CD4-positive, alpha-beta T cell treated with Interleukin-6 for 4 hours (primary cell): ENCODE data around the gene CDH15.
A peak's percentile ranks its signal among the peaks of the same experiment; 100 is the strongest.
"Not testable (repeated sequence)": the region's sequence is repeated elsewhere in the genome, so short reads cannot be mapped to it uniquely, and the experiment has no call there.

Source experiments
- DNase-seq: peaks from one replicate; pipeline ENCODE4 v3.0.0-alpha.2; 2020; ENCODE audit warnings: mixed read lengths

CDH15 gene

GRCh38 chr16:89157778-89158177, 13.8 kb upstream of the CDH15 start:
- DNase-seq, result no peak

DNA sequence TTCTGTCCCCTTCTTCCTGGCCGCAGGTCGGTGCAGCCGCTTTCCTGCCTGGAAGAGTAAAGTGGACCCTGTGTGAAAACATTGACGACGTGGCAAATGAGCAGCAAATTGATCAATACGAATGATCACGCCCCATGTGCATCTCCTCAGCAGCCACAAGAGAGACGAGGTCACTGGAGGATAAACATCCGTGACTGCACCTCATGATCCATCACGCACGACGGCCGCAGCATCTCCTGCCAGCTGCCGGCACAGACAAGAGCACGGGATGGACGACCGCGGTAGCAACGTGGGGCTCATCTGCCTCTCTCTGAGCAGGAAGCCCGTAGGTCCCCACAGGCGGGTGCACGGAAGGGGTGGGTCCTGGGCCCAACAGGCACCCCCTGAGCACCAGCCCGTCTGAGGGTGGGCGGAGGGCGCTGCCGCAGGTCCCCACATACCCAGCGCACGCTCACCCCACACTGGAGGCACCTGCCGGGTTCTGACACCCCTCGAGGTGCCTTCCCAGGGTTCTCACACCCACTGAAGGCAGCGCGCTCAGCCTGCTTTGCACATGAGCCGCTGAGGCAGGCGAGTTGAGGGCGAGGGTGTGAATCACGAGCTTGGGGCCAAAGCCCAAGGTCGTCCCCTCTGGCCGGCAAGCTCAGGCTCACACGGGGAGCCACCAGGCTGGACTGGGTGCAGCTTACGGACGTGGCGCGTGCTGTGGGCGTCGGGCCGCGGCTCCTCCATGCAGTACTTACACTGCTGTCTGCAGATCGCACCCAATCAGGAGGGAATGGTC, 12.3 kb upstream of the CDH15 start:
- no peak for DNase-seq

DNA sequence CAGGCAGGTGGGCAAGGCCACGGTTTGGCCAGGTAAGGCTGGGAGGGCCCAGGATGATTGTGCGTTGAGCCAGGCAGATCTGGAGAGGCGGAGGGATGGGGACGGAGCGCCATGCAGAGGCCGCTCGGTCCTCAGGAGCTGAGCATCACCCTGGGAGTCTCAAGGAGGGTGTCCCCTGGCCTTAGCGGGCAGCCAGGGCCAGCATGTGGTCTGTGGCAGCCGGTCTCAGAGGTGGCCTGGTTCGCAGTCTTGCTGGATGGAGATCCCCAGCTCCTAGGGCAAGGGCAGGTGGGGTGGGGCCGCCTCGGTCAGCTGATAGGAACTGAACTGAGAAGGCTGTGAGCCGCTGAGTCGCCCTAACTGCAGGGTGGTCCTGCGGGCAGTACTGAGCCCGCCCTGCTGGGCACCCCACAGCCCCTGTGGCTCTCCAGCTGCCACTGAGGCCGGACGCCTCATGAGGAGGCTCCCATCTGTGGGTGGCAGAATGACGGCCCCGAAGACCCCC, 11.6 kb upstream of the CDH15 start:
- DNase-seq, result no peak

GRCh38 chr16:89160977-89161701, 10.4 kb upstream of the CDH15 start:
- DNase-seq, result no peak

DNA sequence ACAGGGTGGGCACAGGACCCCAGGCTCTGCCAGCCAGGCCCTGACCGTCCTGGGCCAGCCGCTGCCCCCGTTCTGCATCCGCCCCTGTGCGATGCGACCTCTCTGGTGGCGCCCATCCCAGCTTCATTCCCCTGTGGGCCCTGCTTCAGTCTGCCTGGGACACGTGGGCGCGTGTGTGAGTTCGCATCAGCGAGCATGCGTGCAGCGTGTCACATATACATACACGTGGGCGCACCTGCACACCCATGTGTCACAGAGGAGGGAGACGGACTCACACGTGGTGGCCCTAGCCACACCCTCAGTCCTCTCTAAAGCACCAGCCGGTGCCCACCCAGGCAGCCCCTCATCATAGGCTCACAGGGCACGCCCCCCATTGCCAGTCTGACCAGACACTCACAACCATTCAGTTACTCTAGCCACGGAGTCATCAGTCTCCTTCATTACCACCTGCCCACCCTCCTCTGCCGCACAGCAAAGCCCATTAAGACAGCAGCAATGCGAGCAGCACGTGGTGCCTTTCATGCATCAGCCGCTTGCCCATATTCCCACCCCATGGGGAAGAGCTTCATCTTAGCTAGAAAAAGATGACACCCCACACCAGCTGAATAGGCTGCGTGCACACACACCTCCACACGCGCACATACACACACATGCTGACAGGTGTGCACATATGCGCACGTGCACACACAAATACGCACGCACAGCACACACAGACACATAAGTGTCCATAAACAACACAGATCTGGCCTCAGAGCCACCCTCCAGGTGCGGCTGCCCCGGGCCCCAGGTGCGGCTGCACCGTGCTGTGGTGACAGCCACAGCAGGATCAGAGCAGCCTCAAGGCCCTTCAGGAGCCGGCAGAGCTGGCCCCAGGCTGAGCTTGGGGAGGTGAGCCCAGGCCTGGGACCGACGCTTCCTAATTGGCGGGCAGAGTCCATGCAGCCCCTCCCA, 9.5 kb upstream of the CDH15 start:
- no peak for DNase-seq

DNA sequence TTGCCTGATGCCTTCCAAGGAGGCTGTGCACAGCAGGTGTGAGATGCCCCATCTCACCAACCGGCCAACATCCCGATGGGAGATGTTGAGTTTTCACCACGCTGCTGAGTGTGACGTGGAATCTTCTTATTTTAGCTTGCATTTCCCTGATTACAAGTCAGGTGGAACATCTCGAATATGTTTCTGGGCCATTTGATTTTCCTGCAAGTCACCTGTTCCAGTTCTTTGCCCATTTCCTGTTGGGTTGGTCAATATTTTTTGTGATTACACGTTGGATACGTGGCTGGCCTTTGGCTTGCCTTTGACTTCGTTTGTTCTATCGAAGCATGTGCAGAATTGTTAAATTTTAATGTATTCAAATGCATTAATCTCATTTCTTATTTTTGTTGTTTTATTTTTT, 8.3 kb upstream of the CDH15 start:
- DNase-seq, result no peak

DNA sequence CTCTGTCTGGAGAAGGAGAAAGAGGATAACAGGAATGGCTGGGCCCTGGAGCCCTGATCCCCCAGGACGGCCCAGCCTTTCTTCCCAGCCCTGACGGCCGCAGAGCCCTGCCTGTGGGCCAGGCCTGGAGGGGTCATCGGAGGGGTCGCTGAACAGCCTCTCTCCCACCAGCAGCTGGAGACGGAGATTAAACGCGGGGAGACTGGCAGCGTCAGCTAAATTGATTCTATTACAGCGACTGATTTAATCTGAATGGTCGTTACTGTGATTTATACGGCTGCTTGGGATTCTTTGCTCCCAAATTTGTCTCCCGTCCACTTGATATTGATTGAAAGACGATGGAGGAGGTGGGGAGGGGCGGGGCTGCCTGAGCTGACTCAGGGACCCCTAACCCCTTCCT, 7.1 kb upstream of the CDH15 start:
- no peak for DNase-seq

DNA sequence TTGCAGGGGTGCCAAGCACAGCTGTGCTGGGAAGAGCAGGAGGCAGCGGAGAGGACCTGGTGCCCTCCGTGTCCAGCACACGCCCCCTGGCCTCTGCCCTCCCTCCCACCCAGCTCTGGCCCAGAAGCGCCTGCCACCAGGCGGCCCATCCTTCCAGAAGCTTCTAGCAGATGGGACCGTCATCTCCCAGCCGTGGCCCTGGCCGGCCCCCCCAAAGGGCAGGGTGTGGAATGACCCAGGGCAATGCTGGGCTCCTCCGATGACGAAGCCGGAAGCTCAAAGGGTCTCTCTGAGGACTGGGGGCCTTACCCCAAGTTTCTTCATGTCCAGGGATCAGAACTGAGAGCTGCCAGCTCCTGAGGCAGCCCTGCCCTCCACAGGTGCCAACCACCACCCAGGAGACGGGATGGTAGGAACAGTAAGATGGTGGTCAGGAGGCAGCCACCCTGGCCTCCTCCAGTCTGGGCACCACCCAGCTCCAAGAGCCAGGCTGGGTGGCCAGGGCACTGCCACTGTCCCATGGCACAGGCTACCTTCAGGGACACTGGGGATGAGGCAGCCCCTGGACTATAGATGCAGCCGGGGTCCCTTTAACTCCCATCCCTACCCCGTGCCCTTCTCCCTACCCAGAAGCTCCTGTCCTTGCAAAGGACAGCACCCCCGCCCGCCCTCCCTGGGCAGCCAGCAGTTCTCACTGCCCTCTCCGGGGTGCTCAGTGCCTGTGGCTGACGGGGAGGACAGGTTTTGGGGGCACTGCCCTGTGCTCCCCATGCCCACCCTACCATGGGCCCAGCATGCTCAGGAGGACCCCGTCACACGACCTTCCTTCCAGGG, 6.5 kb upstream of the CDH15 start:
- no peak for DNase-seq

DNA sequence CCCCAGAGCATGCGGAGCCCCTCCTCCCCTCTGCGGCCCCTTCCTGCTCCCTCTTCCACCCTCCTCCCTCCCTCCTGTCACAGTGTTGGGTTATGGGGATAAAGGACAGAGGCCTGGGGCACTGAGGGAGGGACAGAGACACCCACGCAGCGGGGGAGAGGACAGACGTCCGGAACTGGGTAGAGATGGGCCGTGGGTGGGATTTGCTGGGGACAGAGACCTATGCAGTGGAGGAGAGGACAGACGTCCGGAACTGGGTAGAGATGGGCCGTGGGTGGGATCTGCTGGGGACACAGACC, 5.9 kb upstream of the CDH15 start:
- not testable (repeated sequence) for DNase-seq

DNA sequence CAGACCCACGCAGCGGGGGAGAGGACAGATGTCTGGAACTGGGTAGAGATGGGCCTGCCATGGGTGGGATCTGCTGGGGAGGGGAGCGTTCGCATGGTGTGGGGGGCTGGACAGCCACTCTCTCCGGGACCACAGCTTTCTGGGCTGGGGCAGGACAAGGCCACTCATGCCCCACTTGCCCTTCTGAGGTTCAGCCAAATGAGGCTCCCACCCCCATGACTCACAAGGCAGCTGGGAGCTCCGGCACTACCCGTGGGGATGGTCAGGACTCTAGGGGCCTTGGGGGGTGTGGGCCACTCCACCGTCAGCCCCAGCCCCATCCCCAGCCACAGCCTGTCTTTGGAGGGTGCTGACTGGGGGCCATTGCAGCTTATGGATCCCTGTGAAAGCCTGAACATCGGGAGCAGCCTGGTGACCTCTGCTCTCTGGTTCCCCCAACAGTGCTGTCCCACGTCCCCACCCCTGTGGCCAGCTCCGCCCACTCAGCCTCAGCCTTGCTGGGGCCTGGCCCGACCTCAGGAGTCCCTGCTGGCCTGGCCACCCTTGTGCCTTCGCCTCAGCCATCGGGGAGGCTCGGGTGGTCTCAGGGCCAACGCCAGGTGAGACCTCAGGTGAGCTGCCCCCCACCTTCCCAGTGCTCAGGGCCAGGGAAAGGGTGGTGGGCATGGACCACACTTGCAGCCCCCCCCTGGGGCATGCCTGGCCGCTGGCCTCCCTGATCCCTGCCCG, 4.7 kb upstream of the CDH15 start:
- DNase-seq, result no peak

GRCh38 chr16:89167425-89167941, 4.1 kb upstream of the CDH15 start:
- peak; percentile 90 for DNase-seq

DNA sequence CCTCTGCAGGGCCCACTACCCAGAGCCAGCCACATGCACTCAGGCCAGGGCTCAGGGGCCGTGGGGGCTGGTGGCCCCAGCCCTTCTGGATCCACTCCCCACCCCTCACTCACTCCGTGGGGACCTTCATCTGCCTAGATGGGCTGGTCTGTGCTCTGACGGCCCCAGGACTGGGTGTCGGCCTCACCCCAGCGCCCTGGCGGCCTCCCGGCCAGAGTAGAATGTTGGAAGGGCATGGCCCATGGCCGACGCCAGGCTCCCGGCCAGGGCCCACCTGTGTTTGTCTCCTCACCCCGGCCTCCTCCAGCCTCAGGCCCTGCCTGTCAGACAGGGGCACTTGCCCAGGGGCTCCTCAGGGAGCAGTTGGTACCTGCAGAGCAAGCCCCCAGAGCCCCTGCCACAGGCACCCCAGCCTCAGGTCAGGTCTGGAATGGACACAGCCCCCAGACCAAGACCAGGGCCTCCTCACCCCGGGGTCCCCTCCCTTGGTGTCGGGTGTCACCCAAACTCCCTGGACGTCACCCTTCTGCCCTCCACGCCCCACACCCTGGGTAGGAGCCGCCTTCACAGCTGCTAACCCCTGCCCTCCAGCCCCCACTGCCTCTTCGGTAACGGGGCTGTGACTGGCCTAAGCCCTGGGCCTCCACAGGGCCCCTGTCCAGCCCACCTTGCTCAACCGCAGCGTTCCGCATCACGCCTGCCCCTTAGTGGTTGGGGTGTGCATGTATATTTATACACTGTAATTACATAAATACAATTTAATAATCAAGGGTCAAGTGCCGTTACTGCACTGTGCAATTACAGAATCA, 3.0 kb upstream of the CDH15 start:
- no peak for DNase-seq

DNA sequence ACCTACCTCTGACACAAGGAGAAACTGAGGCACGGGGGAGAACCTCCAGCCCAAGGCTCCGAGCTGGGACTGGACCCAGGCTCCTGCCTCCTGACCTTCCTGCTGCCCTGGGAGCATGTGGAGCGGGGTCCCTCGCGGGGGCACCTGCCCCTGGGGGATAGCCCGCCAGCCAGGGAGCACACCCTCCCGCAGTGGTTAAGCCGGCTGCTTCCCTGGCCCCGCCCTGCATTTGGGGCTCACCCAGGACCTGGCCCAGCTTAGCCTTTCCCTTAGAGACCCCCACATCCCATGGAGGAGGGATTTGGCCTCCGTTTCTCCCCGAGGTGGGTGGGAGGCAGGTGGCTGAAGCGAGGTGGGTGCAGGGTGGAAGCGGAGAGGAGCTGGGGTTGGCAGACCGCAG, 1.8 kb upstream of the CDH15 start:
- DNase-seq, result no peak

DNA sequence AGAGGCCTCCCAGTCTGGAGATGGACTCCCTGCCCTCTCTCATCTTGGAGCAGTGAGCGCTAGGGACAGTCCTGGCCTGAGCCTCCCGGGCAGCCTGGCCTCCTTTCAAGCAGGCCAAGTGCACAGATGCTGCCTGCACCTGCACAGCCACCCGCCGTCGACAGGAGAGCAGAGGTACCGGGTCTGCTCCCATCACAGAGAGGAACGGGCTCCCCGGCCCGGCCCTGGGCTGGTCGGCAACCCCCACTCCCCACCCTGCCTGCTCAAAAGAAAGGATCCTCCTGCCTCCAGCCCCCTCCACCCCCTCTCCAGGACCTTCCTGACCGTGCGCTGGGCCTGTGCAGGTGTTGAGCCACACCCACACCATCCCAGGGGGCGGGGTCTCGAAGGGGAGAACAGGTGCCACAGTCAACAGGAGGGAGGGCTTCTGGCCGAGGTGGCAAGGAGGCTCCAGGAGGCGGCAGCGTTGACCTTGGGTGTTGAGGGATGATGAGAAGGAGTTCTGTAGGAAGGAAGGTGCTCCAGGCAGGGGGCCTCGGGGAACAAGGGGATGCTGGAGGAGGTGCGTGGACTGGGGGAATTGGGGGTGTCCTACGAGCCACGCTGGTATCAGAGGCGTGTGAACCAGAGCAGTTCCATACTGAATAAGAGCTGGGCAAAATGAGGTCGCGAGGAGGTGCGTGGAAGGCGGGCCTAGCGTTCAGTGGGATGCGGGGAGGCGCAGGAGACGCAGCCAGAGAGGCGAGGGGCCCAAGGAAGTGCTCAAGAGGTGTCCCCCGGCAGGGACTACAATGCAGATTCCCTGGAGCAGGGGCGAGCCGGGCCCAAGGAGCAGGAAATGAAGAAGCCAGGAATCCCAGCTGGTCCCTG, 967 bp upstream of the CDH15 start:
- DNase-seq, result peak; percentile 33

GRCh38 chr16:89172171-89172527, 601 bp downstream of the CDH15 start:
- no peak for DNase-seq

DNA sequence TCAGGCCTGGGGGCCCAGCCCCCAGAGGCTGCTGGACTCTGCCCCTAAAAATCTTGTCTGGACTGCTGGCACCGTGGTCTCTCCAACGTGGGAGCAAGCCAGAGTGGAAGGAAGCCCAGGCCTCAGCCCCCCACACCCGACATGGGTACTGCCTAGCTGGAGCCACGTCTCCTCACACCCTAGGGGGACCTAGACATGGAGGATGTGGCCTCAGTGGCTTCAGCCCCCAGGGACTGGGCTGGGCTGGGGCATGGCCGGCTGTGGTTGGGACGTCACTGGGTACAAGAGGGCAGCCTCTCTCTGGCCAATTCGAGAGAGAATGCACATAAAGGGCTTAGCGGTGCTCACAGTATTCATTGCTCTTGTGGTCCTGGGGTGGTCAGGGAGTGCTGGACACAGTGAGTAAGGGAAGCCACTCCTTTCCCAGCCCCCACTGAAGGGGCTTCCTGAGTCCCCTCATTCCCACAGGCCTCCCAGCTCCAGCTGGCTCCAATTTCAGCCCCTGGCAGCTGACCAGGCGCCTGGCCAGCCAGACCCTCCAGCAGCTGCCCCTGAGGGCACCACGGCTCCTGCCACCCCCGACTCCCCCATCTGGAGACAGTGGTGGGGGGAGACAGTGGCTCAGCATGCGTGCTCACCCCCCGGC, 1.1 kb downstream of the CDH15 start:
- no peak for DNase-seq

DNA sequence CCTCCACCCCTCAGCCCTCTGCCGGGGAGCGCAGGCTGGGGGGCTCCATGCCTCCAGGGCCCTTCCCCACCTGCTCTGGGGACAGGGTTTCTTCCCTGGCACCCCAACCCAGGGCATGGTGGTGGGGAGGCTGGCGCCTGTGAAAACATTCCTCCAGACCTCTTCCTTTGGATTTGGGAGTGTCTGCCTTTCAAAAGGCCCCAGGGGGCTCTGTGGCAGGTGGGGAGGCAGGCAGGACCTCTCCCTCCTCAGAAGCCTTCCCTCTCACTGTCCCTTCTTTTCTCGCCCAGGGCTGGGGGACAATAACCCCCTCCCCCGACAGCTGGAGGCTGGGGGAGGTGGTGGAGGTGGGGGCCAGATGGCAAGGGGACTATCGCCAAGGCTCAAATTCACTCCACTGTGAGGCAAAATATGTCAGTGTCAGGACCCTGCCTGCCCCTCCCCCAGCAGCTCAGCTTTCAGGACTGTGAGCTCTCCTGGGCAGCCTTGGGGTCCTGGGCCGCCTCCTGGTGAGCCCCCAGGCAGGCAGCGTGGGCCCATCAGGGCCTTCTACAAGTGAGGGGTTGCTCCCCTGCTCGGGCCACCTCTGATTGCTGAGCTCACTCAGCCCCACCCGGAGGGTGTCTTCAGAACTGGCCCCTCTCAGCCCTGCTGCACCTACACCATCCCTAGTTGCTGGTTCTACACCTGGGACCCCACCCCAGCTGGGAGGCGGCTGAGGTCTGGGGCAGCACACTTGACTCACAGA, 1.8 kb downstream of the CDH15 start:
- no peak for DNase-seq
